H1 (cell line): ENCODE results near the gene TRAF1. TPM values are rescaled to one million over a fixed set of nuclear protein-coding genes. Genes with fewer than 3 reads are reported as not detected.

Experiments
- CTCF ChIA-PET: fragments of 300-600 bp; sonication (Branson Sonifier 250); formaldehyde crosslinking; loops from one replicate; lab custom pipeline; 2021; ENCODE audit not compliant: partially characterized antibody; lab: Charles Lee
- POLR2A ChIA-PET: fragments of 300-600 bp; sonication (Branson Sonifier 250); formaldehyde crosslinking; loops from one replicate; lab custom pipeline; 2021; ENCODE audit warnings: inconsistent platforms; ENCODE audit not compliant: partially characterized antibody; lab: Charles Lee
- DNase-seq, 2 experiments: peaks; one replicate each; pipeline versions ENCODE4 v3.0.0 to v3.0.0-alpha.2; 2010 to 2022; ENCODE audit warnings: low spot score in 2 of 2, low read depth in 1 of 2, mixed read lengths in 1 of 2
- FAIRE-seq: peaks from 2 replicates; lab custom pipeline; 2011; peaks lifted over from hg19 to GRCh38; lab: Jason Lieb, UNC
- H2AFZ ChIP-seq: 2 replicates; pipeline ENCODE4 v1.8.1; 2012; ENCODE audit warnings: low read length, inconsistent platforms
- H2AK5ac ChIP-seq: 2 replicates; pipeline ENCODE4 v1.6.1; 2013; ENCODE audit warnings: low read depth, low read length
- H2BK120ac ChIP-seq: replicated peaks from 2 replicates; pipeline ENCODE3; 2013; ENCODE audit warnings: low read depth, low read length, inconsistent platforms
- H2BK12ac ChIP-seq: 2 replicates; pipeline ENCODE4 v1.6.1; 2013; ENCODE audit warnings: low read depth, low read length
- H2BK15ac ChIP-seq: 2 replicates; pipeline ENCODE4 v1.6.1; 2013; ENCODE audit warnings: low read length
- H2BK20ac ChIP-seq: 2 replicates; pipeline ENCODE4 v1.6.1; 2013; ENCODE audit warnings: low read length
- H2BK5ac ChIP-seq: 2 replicates; pipeline ENCODE4 v1.6.1; 2013; ENCODE audit warnings: low read depth, low read length
- H3K14ac ChIP-seq: 2 replicates; pipeline ENCODE4 v1.6.1; 2013; ENCODE audit warnings: inconsistent platforms; ENCODE audit not compliant: insufficient read length
- H3K18ac ChIP-seq: 2 replicates; pipeline ENCODE4 v1.6.1; 2013; ENCODE audit warnings: low read length; ENCODE audit errors: extremely low read depth
- H3K23ac ChIP-seq: 2 replicates; pipeline ENCODE4 v1.6.1; 2013; ENCODE audit warnings: inconsistent platforms; ENCODE audit not compliant: insufficient read length
- H3K23me2 ChIP-seq: 2 replicates; pipeline ENCODE4 v1.6.1; 2013; ENCODE audit warnings: low read depth, low read length
- H3K27ac ChIP-seq: 2 replicates; pipeline ENCODE4 v1.6.1; 2011; ENCODE audit warnings: low read depth, low read length, inconsistent platforms
- H3K27me3 ChIP-seq, 4 experiments: replicated peaks in 1 of 4; 1 replicate in 1 of 4; 2 replicates in 3 of 4; pipeline versions ENCODE4 v1.6.1 to v1.8.1; 2011 to 2013; ENCODE audit warnings: low read length in 3 of 4, mild to moderate bottlenecking in 3 of 4, inconsistent platforms in 2 of 4, mixed read lengths in 2 of 4, moderate library complexity in 1 of 4; ENCODE audit not compliant: control insufficient read depth in 3 of 4, insufficient read depth in 3 of 4; ENCODE audit errors: extremely low read depth in 1 of 4
- H3K36me3 ChIP-seq, 4 experiments: 2 replicates each; pipeline versions ENCODE4 v1.6.1 to v1.8.1; 2011 to 2013; ENCODE audit warnings: mild to moderate bottlenecking in 4 of 4, low read length in 3 of 4, moderate library complexity in 2 of 4, control low read depth in 1 of 4, inconsistent platforms in 1 of 4; ENCODE audit not compliant: insufficient read depth in 4 of 4, control insufficient read depth in 2 of 4
- H3K4ac ChIP-seq: replicated peaks from 2 replicates; pipeline ENCODE3; 2013; ENCODE audit warnings: low read length, low read depth, mixed read lengths, inconsistent platforms; ENCODE audit not compliant: insufficient read length
- H3K4me1 ChIP-seq, 4 experiments: replicated peaks in 1 of 4; 1 replicate in 1 of 4; 2 replicates in 3 of 4; pipeline versions ENCODE4 v1.6.1 to v1.8.1; 2011 to 2013; ENCODE audit warnings: low read length in 3 of 4, inconsistent platforms in 2 of 4, mixed read lengths in 1 of 4; ENCODE audit not compliant: insufficient read depth in 4 of 4, control insufficient read depth in 3 of 4
- H3K4me2 ChIP-seq, 2 experiments: 2 replicates each; pipeline versions ENCODE4 v1.6.1 to v1.8.1; 2011 to 2013; ENCODE audit warnings: low read depth in 2 of 2, low read length in 2 of 2, control low read depth in 1 of 2, inconsistent platforms in 1 of 2, mild to moderate bottlenecking in 1 of 2; ENCODE audit not compliant: insufficient read depth in 1 of 2
- H3K4me3 ChIP-seq, 4 experiments: fragments of 200-600, 300-600 bp in 1 of 4; sonication (generic), shearing (Covaris generic), sonication (Bioruptor Twin) in 1 of 4; 2 replicates each; pipeline versions ENCODE4 v1.5.1 to v1.8.1; 2011 to 2016; ENCODE audit warnings: low read length in 4 of 4, low read depth in 3 of 4, control low read depth in 2 of 4, inconsistent platforms in 2 of 4, mild to moderate bottlenecking in 2 of 4, mixed read lengths in 1 of 4, moderate library complexity in 1 of 4; ENCODE audit not compliant: insufficient read depth in 2 of 4; ENCODE audit errors: extremely low read depth in 1 of 4
- H3K56ac ChIP-seq: replicated peaks from 2 replicates; pipeline ENCODE3; 2013; ENCODE audit warnings: low read depth, mild to moderate bottlenecking, mixed read lengths, low read length, inconsistent platforms; ENCODE audit not compliant: insufficient read length
- H3K79me1 ChIP-seq: 2 replicates; pipeline ENCODE4 v1.6.1; 2013; ENCODE audit warnings: low read depth, low read length, control low read depth
- H3K79me2 ChIP-seq, 2 experiments: 2 replicates each; pipeline versions ENCODE4 v1.6.1 to v1.8.1; 2012 to 2013; ENCODE audit warnings: low read length in 2 of 2, mild to moderate bottlenecking in 2 of 2, inconsistent platforms in 1 of 2; ENCODE audit not compliant: insufficient read depth in 2 of 2, control insufficient read depth in 1 of 2
- H3K9ac ChIP-seq, 4 experiments: replicated peaks in 1 of 4; 1 replicate in 1 of 4; 2 replicates in 3 of 4; pipeline versions ENCODE4 v1.6.1 to v1.8.1; 2011 to 2013; ENCODE audit warnings: low read depth in 3 of 4, low read length in 3 of 4, control low read depth in 2 of 4, mild to moderate bottlenecking in 2 of 4, moderate library complexity in 2 of 4, inconsistent platforms in 1 of 4; ENCODE audit errors: extremely low read depth in 1 of 4
- H3K9me3 ChIP-seq, 2 experiments: 2 replicates each; pipeline versions ENCODE4 v1.6.1 to v1.8.1; 2012 to 2013; ENCODE audit warnings: mild to moderate bottlenecking in 2 of 2, moderate library complexity in 2 of 2, control low read depth in 1 of 2, inconsistent platforms in 1 of 2, low read depth in 1 of 2, low read length in 1 of 2, mixed read lengths in 1 of 2; ENCODE audit not compliant: insufficient read depth in 2 of 2
- H4K20me1 ChIP-seq, 2 experiments: replicated peaks in 1 of 2; 2 replicates each; pipeline versions ENCODE3 to v1.8.1; 2011 to 2013; ENCODE audit warnings: inconsistent platforms in 2 of 2, low read length in 2 of 2, mild to moderate bottlenecking in 1 of 2; ENCODE audit not compliant: insufficient read depth in 2 of 2, control insufficient read depth in 1 of 2
- H4K5ac ChIP-seq: 2 replicates; pipeline ENCODE4 v1.6.1; 2013; ENCODE audit warnings: low read length, low read depth, mixed read lengths, inconsistent platforms; ENCODE audit not compliant: insufficient read length
- H4K8ac ChIP-seq: 2 replicates; pipeline ENCODE4 v1.8.0; 2013; ENCODE audit warnings: mild to moderate bottlenecking, moderate library complexity, low read length, inconsistent platforms; ENCODE audit not compliant: insufficient read depth; ENCODE audit errors: extremely low read depth
- H4K91ac ChIP-seq: replicated peaks from 2 replicates; pipeline ENCODE3; 2013; ENCODE audit warnings: low read length, mixed read lengths, inconsistent platforms; ENCODE audit not compliant: insufficient read length
- JUND ChIP-seq: IDR thresholded peaks from 2 replicates; pipeline ENCODE4 v1.6.1; 2011; ENCODE audit warnings: mild to moderate bottlenecking, improper control_type of control experiment, low read length
- RAD21 ChIP-seq, 2 experiments: IDR thresholded peaks in 1 of 2; conservative IDR thresholded peaks in 1 of 2; 2 replicates each; pipeline ENCODE4 v1.6.1; 2011; ENCODE audit warnings: low read depth in 2 of 2, low read length in 2 of 2, improper control_type of control experiment in 1 of 2, inconsistent platforms in 1 of 2, mild to moderate bottlenecking in 1 of 2, moderate library complexity in 1 of 2
- WGBS, 2 experiments: shearing (Covaris generic) in 1 of 2; methylation state at CpG; one replicate each; pipeline versions ENCODE4 v1.1.6 to v1.1.7; 2013 to 2015; ENCODE audit warnings: low lambda C conversion rate in 2 of 2, mixed read lengths in 2 of 2, inconsistent platforms in 1 of 2, low coverage in 1 of 2, missing lambda C conversion rate in 1 of 2; ENCODE audit not compliant: insufficient replicate concordance in 2 of 2, insufficient coverage in 1 of 2, insufficient read length in 1 of 2; ENCODE audit errors: extremely low coverage in 1 of 2, missing lambda C conversion rate in 1 of 2; 5-methylcytosine and 5-hydroxymethylcytosine counted together
- polyA plus RNA-seq, 7 experiments: library from polyadenylated mRNA; depleted of rRNA in 3 of 7; stranded (reverse) in 5 of 7; unstranded in 2 of 7; fragments of >200 nt in 5 of 7; fragments of 200-250 nt in 2 of 7; gene quantifications; 1 replicate in 5 of 7; 2 replicates in 1 of 7; 4 replicates in 1 of 7; pipeline versions ENCODE4 v1.2.1 to v1.2.3, GENCODE V29; 2011 to 2013; ENCODE audit warnings: missing spikeins in 2 of 7, mixed read lengths in 2 of 7
- total RNA-seq: library from RNA; stranded (reverse); fragmentation: NEBNext Ultra II Directional; extraction: Animal tissue kit (Norgen Biotek cat#: 25700); gene quantifications from 2 replicates; pipeline ENCODE4 v1.2.1, GENCODE V29; 2021
- TF ChIP-seq, protein P1 (sequence below), 3 experiments: IDR thresholded peaks; 1 replicate in 2 of 3; 2 replicates in 1 of 3; pipeline versions ENCODE4 v1.5.1 to v1.6.1; 2011; ENCODE audit warnings: low read length in 3 of 3, mild to moderate bottlenecking in 3 of 3, inconsistent platforms in 2 of 3, low read depth in 1 of 3, moderate library complexity in 1 of 3; ENCODE audit not compliant: insufficient read depth in 1 of 3; ENCODE audit errors: control extremely low read depth in 1 of 3

TRAF1 gene
- total and polyA plus RNA-seq, 2 of the 8 experiments (the other 6 are each of a cell fraction or from before 2014, with no cell fraction given): 1.6 to 3.2 TPM

DNA sequence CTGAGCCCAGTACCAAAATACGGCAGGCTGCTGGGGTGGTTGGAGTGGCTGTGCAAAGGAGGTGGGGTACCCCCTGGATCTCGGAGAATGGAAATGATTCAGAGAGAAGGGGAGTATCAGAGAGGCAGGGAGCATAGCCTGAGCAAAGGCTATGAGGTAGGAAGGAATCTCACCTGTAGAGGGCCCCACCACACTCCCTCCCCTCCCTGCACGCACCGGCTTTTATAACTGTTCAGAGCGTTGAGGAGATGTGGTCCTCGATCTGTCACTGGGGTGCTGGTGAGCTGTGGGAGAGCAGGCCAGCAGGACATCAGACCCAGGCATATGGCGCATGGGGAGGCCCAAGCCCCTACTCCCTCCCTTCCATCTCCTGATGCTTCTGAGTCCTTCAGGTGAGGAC is 62.8 kb downstream of the TRAF1 start:
- Histone ChIP-seq H4K8ac (no peak overlapping the region), H3K23me2 (no peaks in the 10 kb centered on the region), H3K27me3 (no peaks in the 10 kb centered on the region), H3K4ac (no peak overlapping the region), H3K56ac (no peak overlapping the region), H3K36me3 (peaks cover 0 to 16% (median 5%) of the 10 kb centered on the region in 4 experiments; a peak in 5 of 8 replicates), H4K20me1 (no peaks in the 10 kb centered on the region), H4K5ac (no peak overlapping the region), H2AK5ac (no peak overlapping the region), H2AFZ (no peak overlapping the region), H3K27ac (no peak overlapping the region), H3K79me2 (no peaks in the 10 kb centered on the region), H3K4me2 (no peak overlapping the region), H2BK15ac (no peak overlapping the region), H3K4me1 (peaks cover 0 to 5% (median 3%) of the 10 kb centered on the region in 4 experiments; a peak in 6 of 7 replicates), H3K9me3 (no peaks in the 10 kb centered on the region), H3K18ac (no peak overlapping the region), H3K14ac (no peak overlapping the region), H4K91ac (no peak overlapping the region), H3K23ac (no peak overlapping the region), H3K79me1 (no peaks in the 10 kb centered on the region), H2BK12ac (no peak overlapping the region; the same call in 1 of the 2 replicates), H3K9ac (no peak overlapping the region), H2BK120ac (no peak overlapping the region), H2BK5ac (no peak overlapping the region), H3K4me3 (no peak overlapping the region), H2BK20ac (no peak overlapping the region)
- FAIRE-seq (no peak), DNase-seq (no peak)
- POLR2A ChIA-PET: interaction anchor here (2.5 to 8.4 kb wide), 2 partner anchors 9 kb away, joined by 12 to 61 read pairs; no protein-coding TSS in a partner anchor
- TF ChIP-seq, protein P1, sequence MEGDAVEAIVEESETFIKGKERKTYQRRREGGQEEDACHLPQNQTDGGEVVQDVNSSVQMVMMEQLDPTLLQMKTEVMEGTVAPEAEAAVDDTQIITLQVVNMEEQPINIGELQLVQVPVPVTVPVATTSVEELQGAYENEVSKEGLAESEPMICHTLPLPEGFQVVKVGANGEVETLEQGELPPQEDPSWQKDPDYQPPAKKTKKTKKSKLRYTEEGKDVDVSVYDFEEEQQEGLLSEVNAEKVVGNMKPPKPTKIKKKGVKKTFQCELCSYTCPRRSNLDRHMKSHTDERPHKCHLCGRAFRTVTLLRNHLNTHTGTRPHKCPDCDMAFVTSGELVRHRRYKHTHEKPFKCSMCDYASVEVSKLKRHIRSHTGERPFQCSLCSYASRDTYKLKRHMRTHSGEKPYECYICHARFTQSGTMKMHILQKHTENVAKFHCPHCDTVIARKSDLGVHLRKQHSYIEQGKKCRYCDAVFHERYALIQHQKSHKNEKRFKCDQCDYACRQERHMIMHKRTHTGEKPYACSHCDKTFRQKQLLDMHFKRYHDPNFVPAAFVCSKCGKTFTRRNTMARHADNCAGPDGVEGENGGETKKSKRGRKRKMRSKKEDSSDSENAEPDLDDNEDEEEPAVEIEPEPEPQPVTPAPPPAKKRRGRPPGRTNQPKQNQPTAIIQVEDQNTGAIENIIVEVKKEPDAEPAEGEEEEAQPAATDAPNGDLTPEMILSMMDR (IDR thresholded peaks at IDR 0.05; ENCODE audit: control extremely low read depth in 1 of 3, insufficient read depth in 1 of 3, low read depth in 1 of 3, low read length in 3 of 3): peak; percentile 55 to 72 (median 68)
- peak; percentile 63 to 70 for TF ChIP-seq RAD21 (IDR thresholded peaks at IDR 0.05 in 1 of 2, conservative IDR thresholded peaks at IDR 0.05 in 1 of 2; ENCODE audit: low read depth in 2 of 2, low read length in 2 of 2)
- no peak for TF ChIP-seq JUND
- CTCF ChIA-PET: interaction anchor here (0.6 to 10.5 kb wide), 22 partner anchors 9 to 135 kb away, joined by 3 to 108 read pairs (median 4); partner anchors contain the start of gene PSMD5
- 88% methylated on average over 7 of the region's 7 CpGs; no CpG with 5 or more reads in 1 of the 2 experiments for WGBS, 2 experiments
